OCI-LY3 (cell line): ENCODE data around the gene ARAP1.

ENCODE experiments used
- H2AFZ ChIP-seq: fragments of 200-600, 300-600 bp; shearing (Covaris generic); 2 replicates; pipeline ENCODE4 v1.6.0; 2014; ENCODE audit warnings: antibody characterized with exemption, low read depth, low read length
- H3K27ac ChIP-seq: fragments of 200-600, 300-600 bp; sonication (generic); 2 replicates; pipeline ENCODE4 v1.5.1; 2014; ENCODE audit warnings: mild to moderate bottlenecking, low read length, moderate library complexity, mixed read lengths
- H3K27me3 ChIP-seq: fragments of 200-600, 300-600 bp; sonication (generic); 2 replicates; pipeline ENCODE4 v1.6.1; 2014; ENCODE audit warnings: low read depth, low read length, mixed read lengths
- H3K36me3 ChIP-seq: fragments of 200-600, 300-600 bp; sonication (generic); replicated peaks from 2 replicates; pipeline ENCODE3; 2014; ENCODE audit warnings: low read depth, low read length, mixed read lengths
- H3K4me1 ChIP-seq: fragments of 300-600, 200-600 bp; sonication (generic); 2 replicates; pipeline ENCODE4 v1.6.1; 2014; ENCODE audit warnings: low read length, mixed read lengths
- H3K4me2 ChIP-seq: fragments of 200-600, 300-600 bp; sonication (generic); 2 replicates; pipeline ENCODE4 v1.6.1; 2014; ENCODE audit warnings: low read length, mixed read lengths
- H3K4me3 ChIP-seq: fragments of 300-600, 200-600 bp; sonication (generic); 2 replicates; pipeline ENCODE4 v1.5.1; 2014; ENCODE audit warnings: antibody characterized with exemption, mild to moderate bottlenecking, low read length, moderate library complexity
- H3K79me2 ChIP-seq: fragments of 300-600, 200-600 bp; shearing (Covaris generic); 2 replicates; pipeline ENCODE4 v1.6.1; 2014; ENCODE audit warnings: mild to moderate bottlenecking, low read length, mixed read lengths
- H3K9ac ChIP-seq: fragments of 300-600, 200-600 bp; shearing (Covaris generic); 2 replicates; pipeline ENCODE4 v1.6.0; 2014; ENCODE audit warnings: mild to moderate bottlenecking, low read length, moderate library complexity
- H3K9me3 ChIP-seq: fragments of 200-600, 300-600 bp; shearing (Covaris generic); 2 replicates; pipeline ENCODE4 v1.6.1; 2014; ENCODE audit warnings: low read length, mixed read lengths; ENCODE audit not compliant: insufficient read depth
- H4K20me1 ChIP-seq: fragments of 200-600, 300-600 bp; sonication (generic); 2 replicates; pipeline ENCODE4 v1.6.1; 2016; ENCODE audit warnings: low read length, mixed read lengths; ENCODE audit not compliant: insufficient read depth
- CTCF ChIP-seq: fragments of 200-600, 300-600 bp; sonication (generic); IDR thresholded peaks from 2 replicates; pipeline ENCODE4 v1.5.1; 2014; ENCODE audit warnings: antibody characterized with exemption, low read length, low read depth
- EZH2phosphoT487 ChIP-seq: fragments of 200-600 bp; shearing (Covaris generic); IDR thresholded peaks from 2 replicates; pipeline ENCODE4 v1.6.1; 2018; ENCODE audit warnings: antibody characterized with exemption, mixed run types, low read depth

ARAP1 gene

GRCh38 chr11:72658989-72659640 lies 93.1 kb downstream of the ARAP1 start:
- no peak overlapping the region for H3K4me3 ChIP-seq
- no peak for TF ChIP-seq EZH2phosphoT487
- H3K36me3 ChIP-seq = no peaks in the 10 kb centered on the region
- no peak overlapping the region for H3K9ac ChIP-seq
- H3K27ac ChIP-seq = no peak overlapping the region
- H3K27me3 ChIP-seq = peaks cover 37% of the 10 kb centered on the region
- no peaks in the 10 kb centered on the region for H3K4me1 ChIP-seq
- H3K9me3 ChIP-seq = no peaks in the 10 kb centered on the region
- no peaks in the 10 kb centered on the region for H4K20me1 ChIP-seq
- H2AFZ ChIP-seq = no peak overlapping the region
- H3K79me2 ChIP-seq = no peaks in the 10 kb centered on the region
- no peak overlapping the region for H3K4me2 ChIP-seq

- no peak overlapping the region for H3K9ac ChIP-seq
- H3K9me3 ChIP-seq = no peaks in the 10 kb centered on the region
- H3K36me3 ChIP-seq = no peaks in the 10 kb centered on the region
- no peak for TF ChIP-seq EZH2phosphoT487
- TF ChIP-seq CTCF = no peak
- no peak overlapping the region for H3K4me2 ChIP-seq
- H3K4me3 ChIP-seq = no peak overlapping the region
- H3K4me1 ChIP-seq = no peaks in the 10 kb centered on the region
- H3K27me3 ChIP-seq = peaks cover 35% of the 10 kb centered on the region
- no peaks in the 10 kb centered on the region for H3K79me2 ChIP-seq
- H2AFZ ChIP-seq = no peak overlapping the region
- no peaks in the 10 kb centered on the region for H4K20me1 ChIP-seq
- H3K27ac ChIP-seq = no peak overlapping the region
Observed at GRCh38 chr11:72657411-72658100, 94.7 kb downstream of the ARAP1 start.

- Histone ChIP-seq H3K4me3 (no peak overlapping the region), H3K27me3 (peaks cover 23% of the 10 kb centered on the region), H3K4me1 (no peaks in the 10 kb centered on the region), H4K20me1 (no peaks in the 10 kb centered on the region), H3K9ac (no peak overlapping the region), H3K36me3 (no peaks in the 10 kb centered on the region), H3K9me3 (no peaks in the 10 kb centered on the region), H2AFZ (no peak overlapping the region), H3K4me2 (no peak overlapping the region), H3K79me2 (no peaks in the 10 kb centered on the region), H3K27ac (no peak overlapping the region)
- no peak for TF ChIP-seq EZH2phosphoT487
- TF ChIP-seq CTCF = no peak
Observed at GRCh38 chr11:72655896-72656464, 96.2 kb downstream of the ARAP1 start.

GRCh38 chr11:72655014-72655413 lies 97.2 kb downstream of the ARAP1 start:
- TF ChIP-seq CTCF (no peak), EZH2phosphoT487 (no peak)
- Histone ChIP-seq H3K27ac (no peak overlapping the region), H3K4me1 (no peaks in the 10 kb centered on the region), H3K27me3 (peaks cover 15% of the 10 kb centered on the region), H3K79me2 (no peaks in the 10 kb centered on the region), H3K4me2 (no peak overlapping the region), H3K36me3 (no peaks in the 10 kb centered on the region), H3K9me3 (no peaks in the 10 kb centered on the region), H4K20me1 (no peaks in the 10 kb centered on the region), H3K9ac (no peak overlapping the region), H3K4me3 (no peak overlapping the region), H2AFZ (no peak overlapping the region)
